ENCODE measurements around the gene ZNF254.

GRCh38 chr19:24074720-24075454 lies 12.1 kb upstream of the ZNF254 start:
- TF ChIP-seq KDM1A (IDR thresholded peaks at IDR 0.05), result no peak
- TF ChIP-seq POLR2G (IDR thresholded peaks at IDR 0.05; ENCODE audit: low read depth, low read length), result no peak
- TF ChIP-seq GATAD2A (IDR thresholded peaks at IDR 0.05), result no peak
- no peak for TF ChIP-seq FOXA1 (IDR thresholded peaks at IDR 0.05; ENCODE audit: borderline replicate concordance)
- no peak for TF ChIP-seq SAP30 (IDR thresholded peaks at IDR 0.05; ENCODE audit: borderline replicate concordance, insufficient read depth, low read depth, low read length, poor library complexity, severe bottlenecking)
- TF ChIP-seq ESRRA (IDR thresholded peaks at IDR 0.05; ENCODE audit: borderline replicate concordance, low read depth), result no peak
- TF ChIP-seq MBD2 (IDR thresholded peaks at IDR 0.05; ENCODE audit: borderline replicate concordance, low read depth), result no peak
- TF ChIP-seq RFX5 (IDR thresholded peaks at IDR 0.05; ENCODE audit: low read depth, low read length), result no peak
- no peak for TF ChIP-seq KLF6 (CRISPR knock-in tag; IDR thresholded peaks at IDR 0.05; ENCODE audit: borderline replicate concordance)
- no peak for TF ChIP-seq POLR2A (conservative IDR thresholded peaks at IDR 0.05)
- TF ChIP-seq ZNF324 (CRISPR knock-in tag; IDR thresholded peaks at IDR 0.05), result no peak
- no peak for TF ChIP-seq RNF2 (IDR thresholded peaks at IDR 0.05)
- TF ChIP-seq CEBPB (tag; IDR thresholded peaks at IDR 0.05), result no peak

Measured in K562 (cell line).